ENCODE results near the gene TTLL3.
"Not testable (repeated sequence)": the region's sequence is repeated elsewhere in the genome, so short reads cannot be mapped to it uniquely, and the experiment has no call there.

The TTLL3 gene

GRCh38 chr3:9870978-9871377 lies 60.9 kb downstream of the TTLL3 start:
- no peak for DNase-seq (ENCODE audit: low read depth in 2 of 2)

GRCh38 chr3:9872067-9872466 lies 62.0 kb downstream of the TTLL3 start:
- DNase-seq (ENCODE audit: low read depth in 2 of 2) = not testable (repeated sequence)

GRCh38 chr3:9875448-9875847 lies 65.4 kb downstream of the TTLL3 start:
- no peak for DNase-seq (ENCODE audit: low read depth in 2 of 2)

- not testable (repeated sequence) for DNase-seq (ENCODE audit: low read depth in 2 of 2)
Measured at GRCh38 chr3:9876255-9876654, 66.2 kb downstream of the TTLL3 start.

- no peak for DNase-seq (ENCODE audit: low read depth in 2 of 2)
Measured at GRCh38 chr3:9876991-9877390, 66.9 kb downstream of the TTLL3 start.

- DNase-seq (ENCODE audit: low read depth in 2 of 2) = no peak
Measured at GRCh38 chr3:9878700-9879099, 68.6 kb downstream of the TTLL3 start.

- DNase-seq (ENCODE audit: low read depth in 2 of 2) = no peak
Measured at GRCh38 chr3:9879830-9880549, 69.9 kb downstream of the TTLL3 start, which contains the start of gene CIDEC. TSS of gene CIDEC (minus strand) at chr3:9880253. CDS start at chr3:9878486, 1,767 bp downstream.

GRCh38 chr3:9881441-9881840 lies 71.4 kb downstream of the TTLL3 start:
- no peak for DNase-seq (ENCODE audit: low read depth in 2 of 2)

- DNase-seq (ENCODE audit: low read depth in 2 of 2) = no peak
Measured at GRCh38 chr3:9883706-9884554, 73.9 kb downstream of the TTLL3 start.

- DNase-seq (ENCODE audit: low read depth in 2 of 2) = no peak
Measured at GRCh38 chr3:9884555-9885165, 74.6 kb downstream of the TTLL3 start.

All from stimulated activated CD4-positive, alpha-beta T cell treated with anti-CD3 and anti-CD28 coated beads, Interleukin-12 subunit alpha, Interleukin-12 subunit beta, amount 100 ng/mL, for 24 hours (primary cell).